Stimulated activated naive CD8-positive, alpha-beta T cell treated with anti-CD3 and anti-CD28 coated beads, Interleukin-15, Interleukin-2, amounts not matched to agents 100 ng/mL and 50 ng/mL, for 24 hours (primary cell): Measurements from ENCODE around the gene DISP2.

Experiments used
- H3K27ac Mint-ChIP-seq: one replicate; pipeline ENCODE4 v1.8.0; 2021; ENCODE audit warnings: mild to moderate bottlenecking, mixed read lengths
- H3K27me3 Mint-ChIP-seq: one replicate; pipeline ENCODE4 v1.8.0; 2021; ENCODE audit warnings: mixed read lengths
- H3K36me3 Mint-ChIP-seq: one replicate; pipeline ENCODE4 v1.8.0; 2021; ENCODE audit warnings: low read depth, mixed read lengths
- H3K4me1 Mint-ChIP-seq: one replicate; pipeline ENCODE4 v1.8.0; 2021; ENCODE audit warnings: low read depth, mixed read lengths
- H3K4me3 Mint-ChIP-seq: one replicate; pipeline ENCODE4 v1.8.0; 2021; ENCODE audit warnings: mild to moderate bottlenecking, mixed read lengths
- H3K9me3 Mint-ChIP-seq: one replicate; pipeline ENCODE4 v1.8.0; 2021; ENCODE audit warnings: mixed read lengths

Gene DISP2

DNA sequence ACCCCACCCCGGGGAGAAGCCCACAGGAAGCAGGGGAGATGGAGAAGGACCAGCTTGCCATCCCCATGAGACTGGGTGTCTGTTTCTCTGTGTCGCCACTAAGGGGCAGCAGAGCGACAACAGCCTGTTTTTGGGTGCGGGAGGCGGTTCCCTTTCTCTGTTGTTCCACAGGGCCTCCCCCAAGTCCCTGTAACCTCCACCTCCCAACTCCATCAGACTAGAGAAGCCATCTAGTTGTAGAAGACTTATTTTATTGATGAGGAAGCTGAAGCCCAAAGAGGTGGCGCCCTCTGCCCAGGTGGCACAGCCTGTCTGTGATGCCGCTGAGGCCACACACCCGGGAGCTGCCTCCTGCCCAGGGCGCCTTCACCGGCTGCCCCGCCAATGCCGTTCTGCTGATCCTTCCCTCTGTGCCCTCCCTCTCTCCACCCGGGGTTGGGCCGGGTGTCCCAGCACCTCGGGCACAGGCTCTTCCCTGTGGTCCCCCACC lies 13.3 kb upstream of the DISP2 start:
- H3K36me3 Mint-ChIP-seq = no peaks in the 10 kb centered on the region
- no peak overlapping the region for H3K4me3 Mint-ChIP-seq
- H3K9me3 Mint-ChIP-seq = no peaks in the 10 kb centered on the region
- H3K4me1 Mint-ChIP-seq = no peaks in the 10 kb centered on the region
- H3K27me3 Mint-ChIP-seq = no peaks in the 10 kb centered on the region
- H3K27ac Mint-ChIP-seq = no peak overlapping the region

DNA sequence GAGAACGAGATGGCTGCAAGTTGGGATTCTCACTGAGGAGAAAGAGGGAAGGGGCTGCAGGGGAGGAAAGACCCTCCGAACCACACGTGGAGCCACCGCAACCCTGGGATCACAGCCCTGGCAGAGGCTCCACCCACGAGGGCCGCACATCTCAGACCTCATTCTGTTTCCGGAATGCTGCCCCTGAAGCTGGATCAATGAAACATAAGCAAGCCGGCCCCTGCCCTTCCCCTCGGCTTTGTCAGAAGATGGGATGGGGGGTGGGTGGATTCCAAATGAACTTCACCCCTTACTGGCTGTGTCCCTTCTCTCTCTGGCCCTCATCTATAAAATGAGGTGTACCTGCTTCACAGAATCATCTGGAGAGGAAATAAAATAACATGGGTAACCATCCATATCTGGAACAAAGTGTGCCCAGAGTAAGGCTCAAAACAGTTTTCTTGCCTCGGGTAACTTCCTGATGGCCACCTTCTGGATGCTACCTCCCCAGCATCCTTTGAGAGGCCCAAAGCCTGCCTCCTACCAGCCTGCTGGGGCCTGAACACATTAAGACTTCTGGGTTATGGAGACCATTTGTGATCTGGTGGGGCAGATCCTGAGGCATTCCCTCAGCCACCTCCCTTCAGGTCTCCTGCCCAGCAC lies 12.7 kb upstream of the DISP2 start:
- H3K4me3 Mint-ChIP-seq = no peak overlapping the region
- H3K27me3 Mint-ChIP-seq = no peaks in the 10 kb centered on the region
- H3K36me3 Mint-ChIP-seq = no peaks in the 10 kb centered on the region
- no peaks in the 10 kb centered on the region for H3K4me1 Mint-ChIP-seq
- no peaks in the 10 kb centered on the region for H3K9me3 Mint-ChIP-seq
- H3K27ac Mint-ChIP-seq = no peak overlapping the region

GRCh38 chr15:40345867-40346578 lies 12.0 kb upstream of the DISP2 start:
- Mint-ChIP-seq H3K4me3 (no peak overlapping the region), H3K9me3 (no peaks in the 10 kb centered on the region), H3K4me1 (no peaks in the 10 kb centered on the region), H3K36me3 (no peaks in the 10 kb centered on the region), H3K27me3 (no peaks in the 10 kb centered on the region), H3K27ac (no peak overlapping the region)

DNA sequence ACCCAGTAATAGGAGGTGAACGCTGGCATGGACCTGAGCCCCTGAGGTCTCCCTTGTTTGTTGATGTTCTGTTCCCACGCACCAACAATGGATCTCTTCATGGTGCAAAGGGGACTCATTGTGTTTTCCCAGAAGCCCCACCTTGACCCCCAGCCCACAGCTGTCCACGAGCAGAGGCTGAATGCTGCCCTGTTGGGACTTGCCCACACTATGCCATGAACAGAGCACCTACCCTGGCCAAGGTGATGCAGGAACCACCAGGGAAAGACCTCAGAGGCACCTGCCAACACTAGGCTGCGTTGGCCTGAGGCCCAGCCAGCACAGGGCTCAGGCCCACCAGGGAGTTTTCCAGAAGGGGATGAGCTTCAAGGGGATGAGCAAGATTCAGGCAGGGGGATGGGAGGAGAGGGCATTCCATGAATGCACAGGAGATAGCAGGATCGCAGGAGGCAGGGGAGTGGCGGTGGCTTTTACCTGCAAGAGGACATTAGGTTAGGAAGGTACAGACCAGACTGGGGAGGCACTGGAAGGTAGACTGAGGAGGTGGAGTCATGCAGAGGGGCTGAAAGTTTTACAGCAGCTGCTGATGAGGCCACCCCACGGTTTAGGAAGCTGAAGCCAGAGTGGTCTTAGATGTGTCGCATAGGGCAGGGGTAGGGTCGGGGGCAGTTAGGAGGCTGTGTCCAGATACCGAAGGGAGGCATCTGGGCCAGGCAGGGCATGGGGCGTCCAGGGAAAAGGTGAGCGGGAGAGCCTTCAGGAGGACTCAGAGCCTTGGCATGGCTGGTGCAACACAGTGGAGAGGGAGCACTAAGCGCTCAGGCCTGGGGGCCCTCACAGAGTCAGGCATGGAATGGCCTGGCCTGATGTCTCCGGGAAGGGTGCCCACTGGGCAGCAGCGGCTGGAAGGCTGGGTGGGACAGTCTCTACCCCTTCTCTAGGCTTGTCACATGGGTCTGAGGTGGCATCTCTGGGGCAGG lies 11.2 kb upstream of the DISP2 start:
- Mint-ChIP-seq H3K27ac (no peak overlapping the region), H3K4me1 (no peaks in the 10 kb centered on the region), H3K36me3 (no peaks in the 10 kb centered on the region), H3K27me3 (no peaks in the 10 kb centered on the region), H3K9me3 (no peaks in the 10 kb centered on the region), H3K4me3 (no peak overlapping the region)

GRCh38 chr15:40347559-40348473 lies 10.2 kb upstream of the DISP2 start:
- no peaks in the 10 kb centered on the region for H3K9me3 Mint-ChIP-seq
- no peak overlapping the region for H3K27ac Mint-ChIP-seq
- H3K27me3 Mint-ChIP-seq = no peaks in the 10 kb centered on the region
- no peak overlapping the region for H3K4me3 Mint-ChIP-seq
- no peaks in the 10 kb centered on the region for H3K36me3 Mint-ChIP-seq
- no peaks in the 10 kb centered on the region for H3K4me1 Mint-ChIP-seq

DNA sequence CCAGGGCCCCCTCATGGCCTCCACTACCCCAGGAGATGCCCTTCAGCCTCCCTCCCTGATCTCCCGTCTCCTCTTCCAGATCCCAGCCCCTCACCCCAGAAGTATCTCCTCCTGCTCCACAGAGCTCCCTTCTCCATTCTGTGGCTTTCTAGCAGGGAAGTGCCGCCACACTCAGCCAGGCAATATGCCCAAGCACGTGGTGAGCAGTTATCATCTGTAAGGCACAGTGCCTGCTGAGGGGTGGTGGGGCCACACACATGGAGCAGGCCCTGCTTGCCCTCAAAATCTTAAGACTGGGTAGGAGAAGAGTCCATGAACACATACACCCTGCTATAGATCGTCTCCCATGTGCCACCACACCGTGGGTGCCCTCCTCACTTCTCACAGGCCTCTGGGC lies 9.5 kb upstream of the DISP2 start:
- Mint-ChIP-seq H3K27ac (no peak overlapping the region), H3K27me3 (no peaks in the 10 kb centered on the region), H3K4me3 (no peak overlapping the region), H3K36me3 (no peaks in the 10 kb centered on the region), H3K4me1 (no peaks in the 10 kb centered on the region), H3K9me3 (no peaks in the 10 kb centered on the region)

- Mint-ChIP-seq H3K27me3 (no peaks in the 10 kb centered on the region), H3K9me3 (no peaks in the 10 kb centered on the region), H3K4me3 (no peak overlapping the region), H3K36me3 (no peaks in the 10 kb centered on the region), H3K4me1 (no peaks in the 10 kb centered on the region), H3K27ac (no peak overlapping the region)
Observed at GRCh38 chr15:40349163-40349562, 8.9 kb upstream of the DISP2 start.

- no peaks in the 10 kb centered on the region for H3K4me1 Mint-ChIP-seq
- no peaks in the 10 kb centered on the region for H3K9me3 Mint-ChIP-seq
- no peak overlapping the region for H3K27ac Mint-ChIP-seq
- no peak overlapping the region for H3K4me3 Mint-ChIP-seq
- peaks cover 3% of the 10 kb centered on the region for H3K27me3 Mint-ChIP-seq
- no peaks in the 10 kb centered on the region for H3K36me3 Mint-ChIP-seq
Observed at GRCh38 chr15:40352281-40352901, 5.6 kb upstream of the DISP2 start.

DNA sequence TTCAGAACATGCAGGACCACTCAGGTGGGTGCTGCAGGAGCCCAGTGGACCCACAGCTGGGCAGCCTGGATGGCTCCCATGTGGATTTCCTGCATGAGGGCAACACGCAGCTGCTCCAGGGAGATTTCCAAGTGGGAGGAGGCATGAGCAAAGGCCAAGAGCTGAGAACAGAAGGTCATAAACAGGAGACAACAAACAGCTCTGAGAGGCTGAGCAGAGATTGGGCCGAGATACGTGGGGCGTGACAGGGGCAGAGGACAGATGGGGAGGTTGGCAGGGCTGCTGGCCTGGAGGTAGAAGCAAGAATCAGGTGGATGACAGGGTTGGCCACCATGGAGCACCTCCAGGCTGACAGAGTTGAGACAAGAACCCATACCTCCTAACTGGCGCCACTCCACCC lies 4.3 kb upstream of the DISP2 start:
- H3K36me3 Mint-ChIP-seq = no peaks in the 10 kb centered on the region
- no peak overlapping the region for H3K4me3 Mint-ChIP-seq
- H3K9me3 Mint-ChIP-seq = no peaks in the 10 kb centered on the region
- H3K4me1 Mint-ChIP-seq = peaks cover 5% of the 10 kb centered on the region
- H3K27ac Mint-ChIP-seq = no peak overlapping the region
- H3K27me3 Mint-ChIP-seq = peaks cover 3% of the 10 kb centered on the region

DNA sequence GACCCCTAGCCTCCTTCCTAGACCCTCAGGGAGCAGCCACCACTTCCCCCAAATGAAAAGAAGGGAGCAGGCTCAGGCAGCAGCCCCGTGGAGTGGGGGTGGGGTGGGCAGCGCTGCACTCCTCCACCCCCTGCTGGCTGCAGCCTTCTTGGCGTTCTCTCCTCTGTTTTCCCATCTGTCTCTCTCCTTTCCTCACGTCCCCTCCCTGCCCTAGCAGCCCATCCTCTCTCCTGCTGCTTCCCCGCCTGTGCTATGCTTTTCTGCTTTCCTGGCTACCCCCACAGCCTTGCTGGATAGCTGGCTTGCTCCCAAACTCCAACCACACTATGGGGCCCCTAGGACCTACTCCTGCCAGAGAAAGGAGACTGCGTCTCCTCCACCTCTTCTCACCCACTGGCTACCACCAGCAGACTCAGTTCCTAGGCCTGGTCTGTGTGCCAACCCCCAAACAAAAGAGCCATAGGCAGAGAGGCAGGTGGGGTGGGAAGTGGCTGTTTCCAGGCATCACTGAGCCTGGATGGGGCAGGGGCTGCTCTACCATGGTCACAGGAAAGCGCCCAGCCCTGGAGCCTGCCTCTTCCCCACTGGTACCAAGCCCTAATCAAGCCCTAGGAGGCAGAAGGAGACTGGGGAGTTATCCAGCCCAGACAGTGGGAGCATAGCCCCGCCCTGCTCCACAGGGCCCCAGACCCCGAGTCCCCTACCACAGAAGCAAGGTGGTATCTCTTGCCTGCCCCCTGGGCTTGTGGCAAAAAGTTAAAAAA lies 3.4 kb upstream of the DISP2 start:
- Mint-ChIP-seq H3K4me3 (no peak overlapping the region), H3K27ac (no peak overlapping the region), H3K4me1 (peaks cover 10% of the 10 kb centered on the region), H3K36me3 (no peaks in the 10 kb centered on the region), H3K27me3 (peaks cover 3% of the 10 kb centered on the region), H3K9me3 (no peaks in the 10 kb centered on the region)

- Mint-ChIP-seq H3K27ac (no peak overlapping the region), H3K9me3 (no peaks in the 10 kb centered on the region), H3K4me1 (peaks cover 10% of the 10 kb centered on the region), H3K4me3 (no peak overlapping the region), H3K36me3 (no peaks in the 10 kb centered on the region), H3K27me3 (peaks cover 3% of the 10 kb centered on the region)
Observed at GRCh38 chr15:40355976-40356585, 1.9 kb upstream of the DISP2 start.

- H3K36me3 Mint-ChIP-seq = no peaks in the 10 kb centered on the region
- H3K4me3 Mint-ChIP-seq = peak overlapping the region; percentile 78
- no peaks in the 10 kb centered on the region for H3K9me3 Mint-ChIP-seq
- peaks cover 3% of the 10 kb centered on the region for H3K27me3 Mint-ChIP-seq
- peaks cover 10% of the 10 kb centered on the region for H3K4me1 Mint-ChIP-seq
- no peak overlapping the region for H3K27ac Mint-ChIP-seq
Observed at GRCh38 chr15:40357246-40357645, 773 bp upstream of the DISP2 start.
